Naive thymus-derived CD8-positive, alpha-beta T cell (primary cell): ENCODE data around the gene C2orf81. TPM values are rescaled to one million over a fixed set of nuclear protein-coding genes. Genes with fewer than 3 reads are reported as not detected.

Experiments
- ATAC-seq, 2 donors: fragments of 150-1000 bp; cut with Tn5 transposase in 1 of 2; sonication (Bioruptor Pico), chemical (Tn5 transposase) in 1 of 2; 1 replicate in 1 of 2; 2 replicates in 1 of 2; pipeline ENCODE4 v1.10.0; 2021; ENCODE audit warnings: mild to moderate bottlenecking in 2 of 2, moderate library complexity in 2 of 2
- POLR2A ChIA-PET: fragments of 350-600 bp; sonication (Branson Sonifier 250); formaldehyde crosslinking; loops from one replicate; lab custom pipeline; 2021; ENCODE audit warnings: antibody characterized with exemption; lab: Charles Lee
- DNase-seq, 10 donors: peaks; one replicate each; pipeline versions ENCODE4 v3.0.0 to v3.0.0-alpha.2; 2020 to 2022
- H3K27ac Mint-ChIP-seq, 10 donors: one replicate each; pipeline ENCODE4 v1.8.0; 2020 to 2022; ENCODE audit warnings: mild to moderate bottlenecking in 10 of 10, mixed read lengths in 10 of 10, moderate library complexity in 4 of 10, inconsistent platforms in 1 of 10
- H3K27me3 Mint-ChIP-seq, 5 donors: one replicate each; pipeline ENCODE4 v1.8.0; 2021 to 2022; ENCODE audit warnings: mixed read lengths in 5 of 5
- H3K36me3 Mint-ChIP-seq, 3 donors: one replicate each; pipeline ENCODE4 v1.8.0; 2020 to 2022; ENCODE audit warnings: mixed read lengths in 3 of 3, mild to moderate bottlenecking in 2 of 3, inconsistent platforms in 1 of 3
- H3K4me1 Mint-ChIP-seq, 4 donors: one replicate each; pipeline ENCODE4 v1.8.0; 2021 to 2022; ENCODE audit warnings: mixed read lengths in 4 of 4
- H3K4me3 Mint-ChIP-seq, 10 donors: one replicate each; pipeline ENCODE4 v1.8.0; 2020 to 2022; ENCODE audit warnings: mild to moderate bottlenecking in 10 of 10, mixed read lengths in 10 of 10, moderate library complexity in 6 of 10, inconsistent platforms in 1 of 10
- H3K9me3 Mint-ChIP-seq, 9 donors: one replicate each; pipeline ENCODE4 v1.8.0; 2020 to 2022; ENCODE audit warnings: mixed read lengths in 9 of 9, mild to moderate bottlenecking in 3 of 9, inconsistent platforms in 1 of 9, moderate library complexity in 1 of 9
- polyA plus RNA-seq, 3 donors: library from polyadenylated mRNA; unstranded; fragments of 300-500 nt; fragmentation: Illumina TruSeq; gene quantifications; one replicate each; pipeline ENCODE4 v1.2.3, GENCODE V29; 2021
- total RNA-seq, 8 experiments: library from RNA in 2 of 8; stranded (reverse) in 2 of 8; gene quantifications; one replicate each; pipeline ENCODE4 v1.2.3 and lab custom pipeline; 2021 to 2026

Gene C2orf81
- total and polyA plus RNA-seq, 5 experiments from 2014 or later = 3.2 to 9.8 (median 5.3) TPM

- no peaks in the 10 kb centered on the region for H3K36me3 Mint-ChIP-seq
- H3K27ac Mint-ChIP-seq = no peak overlapping the region
- no peak overlapping the region for H3K4me3 Mint-ChIP-seq
- H3K9me3 Mint-ChIP-seq = no peaks in the 10 kb centered on the region
- peaks cover 2 to 11% (median 7%) of the 10 kb centered on the region in 4 donors for H3K4me1 Mint-ChIP-seq
- POLR2A ChIA-PET = no interaction called here
- DNase-seq = no peak
- no peak for ATAC-seq
- H3K27me3 Mint-ChIP-seq = peaks cover 0 to 8% (median 1%) of the 10 kb centered on the region in 5 donors
Measured at GRCh38 chr2:74396149-74396548, 25.3 kb downstream of the C2orf81 start.

DNA sequence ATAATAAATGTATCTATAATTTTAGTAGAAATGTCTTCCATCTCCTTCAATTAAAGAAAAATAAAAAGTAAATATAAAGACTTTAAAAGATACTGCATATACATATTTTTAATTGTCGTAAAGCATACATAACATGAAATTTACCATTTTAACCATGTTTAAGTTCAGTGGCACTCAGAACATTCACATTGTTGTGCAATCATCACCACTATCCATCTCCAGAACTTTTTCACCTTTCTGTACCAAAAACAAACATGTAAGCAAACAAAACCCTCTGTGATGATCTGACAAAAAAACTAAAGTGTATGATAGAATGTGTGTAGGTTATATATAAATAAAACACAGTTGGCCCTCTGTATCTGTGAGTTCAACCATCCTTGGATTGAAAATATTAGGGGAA lies 27.9 kb downstream of the C2orf81 start:
- H3K36me3 Mint-ChIP-seq = no peaks in the 10 kb centered on the region
- POLR2A ChIA-PET = no interaction called here
- DNase-seq (no peak), ATAC-seq (no peak)
- H3K4me1 Mint-ChIP-seq = peaks cover 4 to 9% (median 5%) of the 10 kb centered on the region in 4 donors
- H3K27ac Mint-ChIP-seq = no peak overlapping the region
- H3K9me3 Mint-ChIP-seq = no peaks in the 10 kb centered on the region
- no peak overlapping the region for H3K4me3 Mint-ChIP-seq
- H3K27me3 Mint-ChIP-seq = peaks cover 0 to 5% (median 1%) of the 10 kb centered on the region in 5 donors

- H3K27ac Mint-ChIP-seq = peak overlapping the region in 8 of 10 donors; percentile 99 to 100 (median 100)
- POLR2A ChIA-PET = interaction anchor here (0.6 to 3.8 kb wide), 9 partner anchors 9 to 214 kb away, joined by 3 to 20 read pairs (median 6); partner anchors contain the start of genes C2orf81, INO80B, MOB1A and MTHFD2
- no peaks in the 10 kb centered on the region for H3K9me3 Mint-ChIP-seq
- peaks cover 4 to 9% (median 5%) of the 10 kb centered on the region in 4 donors for H3K4me1 Mint-ChIP-seq
- no peak for ATAC-seq
- peaks cover 0 to 5% (median 1%) of the 10 kb centered on the region in 5 donors for H3K27me3 Mint-ChIP-seq
- no peak for DNase-seq
- H3K4me3 Mint-ChIP-seq = peak overlapping the region in 2 of 10 donors; percentile 99
- H3K36me3 Mint-ChIP-seq = no peaks in the 10 kb centered on the region
Measured at GRCh38 chr2:74392449-74392743, 29.0 kb downstream of the C2orf81 start.

GRCh38 chr2:74391580-74392448 lies 29.6 kb downstream of the C2orf81 start:
- Mint-ChIP-seq H3K4me3 (peak overlapping the region in 3 of 10 donors; percentile 94 to 99 (median 99)), H3K36me3 (no peaks in the 10 kb centered on the region), H3K9me3 (no peaks in the 10 kb centered on the region), H3K27me3 (peaks cover 0 to 5% (median 1%) of the 10 kb centered on the region in 5 donors), H3K4me1 (peaks cover 4 to 9% (median 5%) of the 10 kb centered on the region in 4 donors), H3K27ac (peak overlapping the region in 9 of 10 donors; percentile 99 to 100 (median 100))
- DNase-seq (peak; percentile 86 to 99 (median 96)), ATAC-seq (peak; percentile 85 to 92)
- POLR2A ChIA-PET = interaction anchor here (0.6 to 3.8 kb wide), 13 partner anchors 9 to 271 kb away, joined by 3 to 20 read pairs (median 4); partner anchors contain the start of genes BOLA3, C2orf81, INO80B and MOB1A

- DNase-seq (no peak), ATAC-seq (peak in 1 of 2 donors; percentile 50)
- Mint-ChIP-seq H3K27me3 (peaks cover 0 to 5% (median 1%) of the 10 kb centered on the region in 5 donors), H3K9me3 (no peaks in the 10 kb centered on the region), H3K4me1 (peaks cover 4 to 9% (median 5%) of the 10 kb centered on the region in 4 donors), H3K27ac (peak overlapping the region in 9 of 10 donors; percentile 92 to 100 (median 100)), H3K4me3 (peak overlapping the region in 3 of 10 donors; percentile 94 to 99 (median 99)), H3K36me3 (no peaks in the 10 kb centered on the region)
- POLR2A ChIA-PET = interaction anchor here (0.6 to 3.8 kb wide), 13 partner anchors 9 to 271 kb away, joined by 3 to 20 read pairs (median 4); partner anchors contain the start of genes BOLA3, C2orf81, INO80B and MOB1A
Measured at GRCh38 chr2:74391209-74391579, 30.2 kb downstream of the C2orf81 start.

DNA sequence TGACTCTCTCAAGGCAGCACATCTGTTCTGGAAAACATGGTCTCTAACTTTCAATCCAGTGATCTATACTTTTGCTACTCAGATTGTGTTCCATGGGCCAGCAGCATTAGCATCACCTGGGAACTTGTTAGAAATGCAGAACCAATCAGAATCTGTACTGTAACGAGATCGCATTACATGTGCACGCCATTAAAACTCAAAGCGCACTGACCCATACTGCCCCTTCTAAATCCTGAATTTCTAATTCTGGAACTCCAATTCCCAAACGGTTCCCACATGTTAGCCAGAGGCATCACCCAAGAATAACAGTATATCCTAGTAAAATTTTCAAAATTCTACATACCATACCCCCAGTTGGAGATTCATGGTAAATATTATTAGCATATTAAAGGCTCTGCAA lies 30.8 kb downstream of the C2orf81 start:
- Mint-ChIP-seq H3K27ac (peak overlapping the region in 4 of 10 donors; percentile 22 to 92 (median 30)), H3K9me3 (no peaks in the 10 kb centered on the region), H3K36me3 (no peaks in the 10 kb centered on the region), H3K4me3 (peak overlapping the region in 3 of 10 donors; percentile 78 to 99 (median 94)), H3K4me1 (peaks cover 4 to 9% (median 5%) of the 10 kb centered on the region in 4 donors), H3K27me3 (peaks cover 0 to 5% (median 1%) of the 10 kb centered on the region in 5 donors)
- no peak for ATAC-seq
- POLR2A ChIA-PET = interaction anchor here (0.6 to 3.8 kb wide), 10 partner anchors 9 to 243 kb away, joined by 3 to 20 read pairs (median 4); partner anchors contain the start of genes BOLA3, C2orf81, MOB1A and MRPL53
- DNase-seq = no peak

DNA sequence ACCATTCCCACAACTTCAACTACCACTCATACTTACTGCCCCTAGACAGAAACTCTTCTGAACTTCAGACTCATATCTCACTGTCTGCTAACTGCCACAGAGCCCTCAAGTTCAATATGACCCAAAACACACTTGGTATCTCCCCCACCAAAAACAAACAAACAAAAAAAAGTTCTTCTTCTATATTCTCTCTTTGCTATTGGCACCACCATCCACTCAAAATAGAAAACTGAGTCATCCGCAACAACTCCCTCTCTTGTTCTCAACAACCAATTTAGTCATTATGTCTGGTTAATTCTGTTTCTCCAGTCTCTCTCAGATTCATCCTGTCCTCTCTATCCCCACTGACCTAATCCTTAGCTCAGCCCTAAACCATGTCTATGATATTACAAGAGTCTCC lies 34.1 kb downstream of the C2orf81 start:
- Mint-ChIP-seq H3K27me3 (no peaks in the 10 kb centered on the region), H3K4me3 (no peak overlapping the region), H3K4me1 (peaks cover 7 to 20% (median 12%) of the 10 kb centered on the region in 4 donors), H3K36me3 (peaks cover 0 to 11% (median 0%) of the 10 kb centered on the region in 3 donors), H3K9me3 (no peaks in the 10 kb centered on the region), H3K27ac (no peak overlapping the region)
- no peak for ATAC-seq
- no peak for DNase-seq
- POLR2A ChIA-PET = no interaction called here

- DNase-seq (no peak), ATAC-seq (no peak)
- H3K9me3 Mint-ChIP-seq = no peaks in the 10 kb centered on the region
- H3K27ac Mint-ChIP-seq = no peak overlapping the region
- peaks cover 0 to 15% (median 0%) of the 10 kb centered on the region in 3 donors for H3K36me3 Mint-ChIP-seq
- no peak overlapping the region for H3K4me3 Mint-ChIP-seq
- H3K4me1 Mint-ChIP-seq = peaks cover 14 to 28% (median 20%) of the 10 kb centered on the region in 4 donors
- no peaks in the 10 kb centered on the region for H3K27me3 Mint-ChIP-seq
- POLR2A ChIA-PET = no interaction called here
Measured at GRCh38 chr2:74385396-74385795, 36.0 kb downstream of the C2orf81 start.

GRCh38 chr2:74384051-74384450 lies 37.4 kb downstream of the C2orf81 start:
- Mint-ChIP-seq H3K9me3 (no peaks in the 10 kb centered on the region), H3K4me3 (no peak overlapping the region), H3K36me3 (peaks cover 0 to 15% (median 0%) of the 10 kb centered on the region in 3 donors), H3K27ac (peak overlapping the region in 2 of 10 donors; percentile 2 to 81), H3K4me1 (peaks cover 23 to 40% (median 31%) of the 10 kb centered on the region in 4 donors), H3K27me3 (no peaks in the 10 kb centered on the region)
- POLR2A ChIA-PET = no interaction called here
- ATAC-seq = no peak
- no peak for DNase-seq

DNA sequence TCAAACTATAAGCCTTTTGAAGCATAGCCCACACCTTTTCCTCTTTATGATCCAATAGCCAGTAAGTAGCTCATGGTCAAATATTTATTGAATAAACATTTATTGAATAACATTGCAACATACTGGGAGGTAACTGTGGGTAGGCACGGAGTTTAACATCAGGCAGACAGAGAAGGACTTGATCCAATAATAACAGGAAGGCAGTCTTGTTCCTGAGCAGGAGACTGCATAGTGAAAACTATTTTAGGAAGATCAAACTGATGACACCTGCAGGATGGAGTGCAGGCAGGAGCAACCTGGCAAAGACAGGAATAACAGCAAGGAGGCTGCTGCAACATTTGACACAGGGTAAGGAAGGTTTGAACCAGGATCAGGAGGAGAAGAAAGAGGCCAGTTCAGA lies 38.2 kb downstream of the C2orf81 start:
- Mint-ChIP-seq H3K4me1 (peaks cover 29 to 47% (median 37%) of the 10 kb centered on the region in 4 donors), H3K4me3 (no peak overlapping the region), H3K27me3 (no peaks in the 10 kb centered on the region), H3K27ac (peak overlapping the region in 3 of 10 donors; percentile 38 to 81 (median 53)), H3K36me3 (peaks cover 0 to 15% (median 0%) of the 10 kb centered on the region in 3 donors), H3K9me3 (no peaks in the 10 kb centered on the region)
- POLR2A ChIA-PET = interaction anchor here (0.9 kb wide), 1 partner anchor 9 kb away, joined by 3 read pairs; no protein-coding TSS in a partner anchor
- DNase-seq = no peak
- no peak for ATAC-seq

DNA sequence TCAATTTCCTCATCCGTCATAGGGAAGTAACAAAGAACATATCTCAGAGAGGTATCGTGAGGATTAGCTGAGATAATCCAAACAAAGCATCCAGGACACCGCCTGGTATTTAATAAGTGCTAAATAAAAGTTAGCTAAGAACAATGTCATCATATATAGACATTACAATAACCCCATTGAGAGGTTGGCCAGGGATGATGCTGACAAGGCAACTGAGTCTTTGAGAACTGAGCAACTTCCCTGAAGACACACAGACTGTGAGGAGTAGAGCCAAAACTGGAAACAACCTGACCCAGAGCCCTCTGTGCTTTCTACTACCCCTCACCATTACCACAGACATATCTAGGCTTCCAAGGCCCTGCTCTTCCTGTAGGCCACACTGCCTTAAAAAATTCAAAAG lies 39.7 kb downstream of the C2orf81 start:
- peak overlapping the region in 4 of 10 donors; percentile 23 to 40 (median 27) for H3K4me3 Mint-ChIP-seq
- peaks cover 37 to 62% (median 43%) of the 10 kb centered on the region in 4 donors for H3K4me1 Mint-ChIP-seq
- DNase-seq = no peak

More for the DNA sequence above, 39.7 kb downstream of the C2orf81 start:
- ATAC-seq = no peak
- Mint-ChIP-seq H3K27ac (peak overlapping the region in 6 of 10 donors; percentile 3 to 65 (median 48)), H3K27me3 (no peaks in the 10 kb centered on the region), H3K9me3 (no peaks in the 10 kb centered on the region), H3K36me3 (peaks cover 0 to 30% (median 7%) of the 10 kb centered on the region in 3 donors)
- POLR2A ChIA-PET = interaction anchor here (0.7 kb wide), 2 partner anchors 9 to 18 kb away, joined by 3 to 11 read pairs; no protein-coding TSS in a partner anchor
